ENCODE results near the gene EPHA8. TPM values are rescaled to one million over a fixed set of nuclear protein-coding genes. Genes with fewer than 3 reads are reported as not detected.

EPHA8 gene
- polyA plus RNA-seq, 1 of the 3 experiments (the other 2 are of a cell fraction) = 0.02 TPM

DNA sequence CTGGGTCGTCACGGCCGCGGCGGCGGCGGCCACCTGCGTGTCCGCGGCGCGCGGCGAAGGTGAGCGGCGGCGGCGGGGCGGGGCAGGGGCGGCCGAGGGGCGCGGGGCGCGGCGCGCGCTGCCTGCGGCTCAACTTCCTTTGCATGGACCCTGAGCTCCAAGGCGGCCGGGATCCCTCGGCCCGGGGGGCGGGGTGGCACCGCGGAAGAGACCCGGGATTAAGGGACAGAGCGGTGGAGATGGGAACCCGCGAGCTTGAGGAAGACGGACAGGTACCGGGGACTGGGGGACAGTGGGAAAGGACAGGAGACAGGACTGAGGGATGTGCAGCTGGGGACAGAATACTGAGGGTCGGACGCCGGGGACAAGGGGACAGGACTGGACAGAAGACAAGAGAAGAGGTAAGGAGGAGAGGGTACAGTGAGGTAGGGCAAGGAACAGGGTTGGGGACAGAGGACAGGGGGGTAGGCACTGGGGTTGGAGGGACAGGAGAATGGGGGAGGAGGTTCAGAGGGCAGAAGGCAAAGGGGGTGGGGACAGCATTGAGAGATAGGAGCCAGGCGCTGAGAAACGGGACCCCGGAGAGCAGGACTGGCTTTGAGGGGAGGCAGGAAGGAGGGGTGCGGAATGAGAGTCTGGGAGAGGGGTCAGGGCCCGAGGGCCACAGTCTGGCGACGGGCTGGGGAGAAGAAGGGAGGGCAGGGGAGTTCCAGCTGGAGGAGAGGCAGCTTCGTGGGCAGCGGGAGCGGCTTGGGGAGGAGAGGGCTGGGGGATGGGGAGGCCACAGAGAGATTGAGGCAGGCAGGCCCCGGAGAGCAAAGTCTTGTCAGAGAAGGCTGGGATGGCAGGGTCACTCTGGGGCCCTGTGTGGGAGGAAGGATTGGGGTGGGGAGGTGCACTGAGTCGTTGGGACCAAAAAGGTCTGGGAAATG is 648 bp downstream of the EPHA8 start:
- peak overlapping the region in 1 of 2 experiments; percentile 10; a peak in 1 of 4 replicates for H3K4me3 ChIP-seq (ENCODE audit: low read depth in 2 of 2, low read length in 1 of 2)
- no peak overlapping the region for H3K9ac ChIP-seq
- peak; percentile 71 for DNase-seq
- no peak overlapping the region for H3K27ac ChIP-seq (ENCODE audit: low read depth in 2 of 2, low read length in 1 of 2)
- H3K4me2 ChIP-seq = no peak overlapping the region
- H3F3A ChIP-seq (replicated peaks; ENCODE audit: insufficient read depth) = no peaks in the 10 kb centered on the region
- no peak overlapping the region for H2AFZ ChIP-seq (ENCODE audit: low read depth)
- CTCF ChIA-PET = interaction anchor here (0.6 to 1.1 kb wide), 3 partner anchors 36 to 148 kb away, joined by 3 read pairs; no protein-coding TSS in a partner anchor
- 35% methylated on average over 28 of the region's 57 CpGs for WGBS (ENCODE audit: low lambda C conversion rate)
- peaks cover 60% of the 10 kb centered on the region for H3K27me3 ChIP-seq (ENCODE audit: insufficient read depth)
- H3K36me3 ChIP-seq (replicated peaks in 1 of 2; ENCODE audit: control insufficient read depth in 1 of 2, insufficient read depth in 2 of 2, low read length in 1 of 2) = no peaks in the 10 kb centered on the region
- peaks cover 0 to 18% of the 10 kb centered on the region in 2 experiments; a peak in 1 of 4 replicates for H3K4me1 ChIP-seq (ENCODE audit: control insufficient read depth in 1 of 2, insufficient read depth in 2 of 2, low read depth in 1 of 2, low read length in 1 of 2)
- H3K9me2 ChIP-seq = no peaks in the 10 kb centered on the region
- H3K9me3 ChIP-seq = no peaks in the 10 kb centered on the region
- H4K20me1 ChIP-seq (ENCODE audit: insufficient read depth) = no peaks in the 10 kb centered on the region
- H3K79me2 ChIP-seq (ENCODE audit: insufficient read depth) = no peaks in the 10 kb centered on the region
- POLR2A ChIA-PET = interaction anchor here (0.6 to 0.9 kb wide), 2 partner anchors 9 to 113 kb away, joined by 3 to 4 read pairs; no protein-coding TSS in a partner anchor
- TF ChIP-seq EP300 (IDR thresholded peaks at IDR 0.05; ENCODE audit: borderline replicate concordance in 1 of 2, low read depth in 1 of 2, low read length in 1 of 2) (no peak), SIN3A (IDR thresholded peaks at IDR 0.05; ENCODE audit: borderline replicate concordance, low read depth, low read length) (no peak), NFIC (IDR thresholded peaks at IDR 0.05; ENCODE audit: borderline replicate concordance) (no peak), GABPA (IDR thresholded peaks at IDR 0.05; ENCODE audit: low read depth) (no peak), YY1 (IDR thresholded peaks at IDR 0.05; ENCODE audit: low read depth) (no peak), RCOR1 (IDR thresholded peaks at IDR 0.05; ENCODE audit: low read length) (no peak), FOXJ3 (CRISPR knock-in tag; IDR thresholded peaks at IDR 0.05) (no peak), RFX5 (IDR thresholded peaks at IDR 0.05; ENCODE audit: low read length) (no peak), GATA2 (CRISPR knock-in tag; IDR thresholded peaks at IDR 0.05) (no peak), POLR2AphosphoS5 (IDR thresholded peaks at IDR 0.05; ENCODE audit: low read depth, low read length) (no peak), FOXM1 (IDR thresholded peaks at IDR 0.05; ENCODE audit: low read depth) (no peak)
- TF ChIP-seq, protein P1, sequence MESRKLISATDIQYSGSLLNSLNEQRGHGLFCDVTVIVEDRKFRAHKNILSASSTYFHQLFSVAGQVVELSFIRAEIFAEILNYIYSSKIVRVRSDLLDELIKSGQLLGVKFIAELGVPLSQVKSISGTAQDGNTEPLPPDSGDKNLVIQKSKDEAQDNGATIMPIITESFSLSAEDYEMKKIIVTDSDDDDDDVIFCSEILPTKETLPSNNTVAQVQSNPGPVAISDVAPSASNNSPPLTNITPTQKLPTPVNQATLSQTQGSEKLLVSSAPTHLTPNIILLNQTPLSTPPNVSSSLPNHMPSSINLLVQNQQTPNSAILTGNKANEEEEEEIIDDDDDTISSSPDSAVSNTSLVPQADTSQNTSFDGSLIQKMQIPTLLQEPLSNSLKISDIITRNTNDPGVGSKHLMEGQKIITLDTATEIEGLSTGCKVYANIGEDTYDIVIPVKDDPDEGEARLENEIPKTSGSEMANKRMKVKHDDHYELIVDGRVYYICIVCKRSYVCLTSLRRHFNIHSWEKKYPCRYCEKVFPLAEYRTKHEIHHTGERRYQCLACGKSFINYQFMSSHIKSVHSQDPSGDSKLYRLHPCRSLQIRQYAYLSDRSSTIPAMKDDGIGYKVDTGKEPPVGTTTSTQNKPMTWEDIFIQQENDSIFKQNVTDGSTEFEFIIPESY (IDR thresholded peaks at IDR 0.05; ENCODE audit: borderline replicate concordance, low read depth) = no peak
- TF ChIP-seq, protein P2, sequence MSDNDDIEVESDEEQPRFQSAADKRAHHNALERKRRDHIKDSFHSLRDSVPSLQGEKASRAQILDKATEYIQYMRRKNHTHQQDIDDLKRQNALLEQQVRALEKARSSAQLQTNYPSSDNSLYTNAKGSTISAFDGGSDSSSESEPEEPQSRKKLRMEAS (IDR thresholded peaks at IDR 0.05; ENCODE audit: low read depth) = no peak
- TF ChIP-seq, protein P3, sequence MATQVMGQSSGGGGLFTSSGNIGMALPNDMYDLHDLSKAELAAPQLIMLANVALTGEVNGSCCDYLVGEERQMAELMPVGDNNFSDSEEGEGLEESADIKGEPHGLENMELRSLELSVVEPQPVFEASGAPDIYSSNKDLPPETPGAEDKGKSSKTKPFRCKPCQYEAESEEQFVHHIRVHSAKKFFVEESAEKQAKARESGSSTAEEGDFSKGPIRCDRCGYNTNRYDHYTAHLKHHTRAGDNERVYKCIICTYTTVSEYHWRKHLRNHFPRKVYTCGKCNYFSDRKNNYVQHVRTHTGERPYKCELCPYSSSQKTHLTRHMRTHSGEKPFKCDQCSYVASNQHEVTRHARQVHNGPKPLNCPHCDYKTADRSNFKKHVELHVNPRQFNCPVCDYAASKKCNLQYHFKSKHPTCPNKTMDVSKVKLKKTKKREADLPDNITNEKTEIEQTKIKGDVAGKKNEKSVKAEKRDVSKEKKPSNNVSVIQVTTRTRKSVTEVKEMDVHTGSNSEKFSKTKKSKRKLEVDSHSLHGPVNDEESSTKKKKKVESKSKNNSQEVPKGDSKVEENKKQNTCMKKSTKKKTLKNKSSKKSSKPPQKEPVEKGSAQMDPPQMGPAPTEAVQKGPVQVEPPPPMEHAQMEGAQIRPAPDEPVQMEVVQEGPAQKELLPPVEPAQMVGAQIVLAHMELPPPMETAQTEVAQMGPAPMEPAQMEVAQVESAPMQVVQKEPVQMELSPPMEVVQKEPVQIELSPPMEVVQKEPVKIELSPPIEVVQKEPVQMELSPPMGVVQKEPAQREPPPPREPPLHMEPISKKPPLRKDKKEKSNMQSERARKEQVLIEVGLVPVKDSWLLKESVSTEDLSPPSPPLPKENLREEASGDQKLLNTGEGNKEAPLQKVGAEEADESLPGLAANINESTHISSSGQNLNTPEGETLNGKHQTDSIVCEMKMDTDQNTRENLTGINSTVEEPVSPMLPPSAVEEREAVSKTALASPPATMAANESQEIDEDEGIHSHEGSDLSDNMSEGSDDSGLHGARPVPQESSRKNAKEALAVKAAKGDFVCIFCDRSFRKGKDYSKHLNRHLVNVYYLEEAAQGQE (IDR thresholded peaks at IDR 0.05; ENCODE audit: low read depth, low read length) = no peak
- TF ChIP-seq, protein P4, sequence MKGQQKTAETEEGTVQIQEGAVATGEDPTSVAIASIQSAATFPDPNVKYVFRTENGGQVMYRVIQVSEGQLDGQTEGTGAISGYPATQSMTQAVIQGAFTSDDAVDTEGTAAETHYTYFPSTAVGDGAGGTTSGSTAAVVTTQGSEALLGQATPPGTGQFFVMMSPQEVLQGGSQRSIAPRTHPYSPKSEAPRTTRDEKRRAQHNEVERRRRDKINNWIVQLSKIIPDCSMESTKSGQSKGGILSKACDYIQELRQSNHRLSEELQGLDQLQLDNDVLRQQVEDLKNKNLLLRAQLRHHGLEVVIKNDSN (IDR thresholded peaks at IDR 0.05; ENCODE audit: borderline replicate concordance, low read depth) = no peak
- TF ChIP-seq, protein P5, sequence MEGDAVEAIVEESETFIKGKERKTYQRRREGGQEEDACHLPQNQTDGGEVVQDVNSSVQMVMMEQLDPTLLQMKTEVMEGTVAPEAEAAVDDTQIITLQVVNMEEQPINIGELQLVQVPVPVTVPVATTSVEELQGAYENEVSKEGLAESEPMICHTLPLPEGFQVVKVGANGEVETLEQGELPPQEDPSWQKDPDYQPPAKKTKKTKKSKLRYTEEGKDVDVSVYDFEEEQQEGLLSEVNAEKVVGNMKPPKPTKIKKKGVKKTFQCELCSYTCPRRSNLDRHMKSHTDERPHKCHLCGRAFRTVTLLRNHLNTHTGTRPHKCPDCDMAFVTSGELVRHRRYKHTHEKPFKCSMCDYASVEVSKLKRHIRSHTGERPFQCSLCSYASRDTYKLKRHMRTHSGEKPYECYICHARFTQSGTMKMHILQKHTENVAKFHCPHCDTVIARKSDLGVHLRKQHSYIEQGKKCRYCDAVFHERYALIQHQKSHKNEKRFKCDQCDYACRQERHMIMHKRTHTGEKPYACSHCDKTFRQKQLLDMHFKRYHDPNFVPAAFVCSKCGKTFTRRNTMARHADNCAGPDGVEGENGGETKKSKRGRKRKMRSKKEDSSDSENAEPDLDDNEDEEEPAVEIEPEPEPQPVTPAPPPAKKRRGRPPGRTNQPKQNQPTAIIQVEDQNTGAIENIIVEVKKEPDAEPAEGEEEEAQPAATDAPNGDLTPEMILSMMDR (IDR thresholded peaks at IDR 0.05) = no peak
- TF ChIP-seq, protein P6, sequence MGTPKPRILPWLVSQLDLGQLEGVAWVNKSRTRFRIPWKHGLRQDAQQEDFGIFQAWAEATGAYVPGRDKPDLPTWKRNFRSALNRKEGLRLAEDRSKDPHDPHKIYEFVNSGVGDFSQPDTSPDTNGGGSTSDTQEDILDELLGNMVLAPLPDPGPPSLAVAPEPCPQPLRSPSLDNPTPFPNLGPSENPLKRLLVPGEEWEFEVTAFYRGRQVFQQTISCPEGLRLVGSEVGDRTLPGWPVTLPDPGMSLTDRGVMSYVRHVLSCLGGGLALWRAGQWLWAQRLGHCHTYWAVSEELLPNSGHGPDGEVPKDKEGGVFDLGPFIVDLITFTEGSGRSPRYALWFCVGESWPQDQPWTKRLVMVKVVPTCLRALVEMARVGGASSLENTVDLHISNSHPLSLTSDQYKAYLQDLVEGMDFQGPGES (IDR thresholded peaks at IDR 0.05; ENCODE audit: low read depth, low read length) = no peak
- TF ChIP-seq, protein P7, sequence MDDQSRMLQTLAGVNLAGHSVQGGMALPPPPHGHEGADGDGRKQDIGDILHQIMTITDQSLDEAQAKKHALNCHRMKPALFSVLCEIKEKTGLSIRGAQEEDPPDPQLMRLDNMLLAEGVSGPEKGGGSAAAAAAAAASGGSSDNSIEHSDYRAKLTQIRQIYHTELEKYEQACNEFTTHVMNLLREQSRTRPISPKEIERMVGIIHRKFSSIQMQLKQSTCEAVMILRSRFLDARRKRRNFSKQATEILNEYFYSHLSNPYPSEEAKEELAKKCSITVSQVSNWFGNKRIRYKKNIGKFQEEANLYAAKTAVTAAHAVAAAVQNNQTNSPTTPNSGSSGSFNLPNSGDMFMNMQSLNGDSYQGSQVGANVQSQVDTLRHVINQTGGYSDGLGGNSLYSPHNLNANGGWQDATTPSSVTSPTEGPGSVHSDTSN (IDR thresholded peaks at IDR 0.05) = no peak

Measured in SK-N-SH (cell line).